Measurements from ENCODE around the gene TULP4.

- TF ChIP-seq CTCF (optimal IDR thresholded peaks at IDR 0.05 in 1 of 3, IDR thresholded peaks at IDR 0.05 in 1 of 3, conservative IDR thresholded peaks at IDR 0.05 in 1 of 3; ENCODE audit: extremely low read depth in 1 of 3, insufficient read depth in 2 of 3, low read length in 3 of 3), result no peak
- no peak for TF ChIP-seq EZH2 (IDR thresholded peaks at IDR 0.05; ENCODE audit: low read length)
These were observed 57.0 kb downstream of the TULP4 start for GRCh38 chr6:158369241-158369640.

Measured in keratinocyte (primary cell).